Lower leg skin (tissue), 3 donors: ENCODE data around the gene SSRP1.

Source experiments
- POLR2A ChIP-seq, 2 donors: fragments of 450-650 bp; IDR thresholded peaks; one replicate each; pipeline ENCODE4 v1.6.1; 2016 to 2017; ENCODE audit warnings: antibody characterized with exemption in 2 of 2, mild to moderate bottlenecking in 1 of 2, moderate library complexity in 1 of 2
- TF ChIP-seq, protein P1 (sequence below), 3 donors: fragments of 450-650 bp; IDR thresholded peaks; one replicate each; pipeline ENCODE4 v1.5.1; 2016; ENCODE audit warnings: antibody characterized with exemption in 3 of 3, mild to moderate bottlenecking in 3 of 3, moderate library complexity in 2 of 3

DNA sequence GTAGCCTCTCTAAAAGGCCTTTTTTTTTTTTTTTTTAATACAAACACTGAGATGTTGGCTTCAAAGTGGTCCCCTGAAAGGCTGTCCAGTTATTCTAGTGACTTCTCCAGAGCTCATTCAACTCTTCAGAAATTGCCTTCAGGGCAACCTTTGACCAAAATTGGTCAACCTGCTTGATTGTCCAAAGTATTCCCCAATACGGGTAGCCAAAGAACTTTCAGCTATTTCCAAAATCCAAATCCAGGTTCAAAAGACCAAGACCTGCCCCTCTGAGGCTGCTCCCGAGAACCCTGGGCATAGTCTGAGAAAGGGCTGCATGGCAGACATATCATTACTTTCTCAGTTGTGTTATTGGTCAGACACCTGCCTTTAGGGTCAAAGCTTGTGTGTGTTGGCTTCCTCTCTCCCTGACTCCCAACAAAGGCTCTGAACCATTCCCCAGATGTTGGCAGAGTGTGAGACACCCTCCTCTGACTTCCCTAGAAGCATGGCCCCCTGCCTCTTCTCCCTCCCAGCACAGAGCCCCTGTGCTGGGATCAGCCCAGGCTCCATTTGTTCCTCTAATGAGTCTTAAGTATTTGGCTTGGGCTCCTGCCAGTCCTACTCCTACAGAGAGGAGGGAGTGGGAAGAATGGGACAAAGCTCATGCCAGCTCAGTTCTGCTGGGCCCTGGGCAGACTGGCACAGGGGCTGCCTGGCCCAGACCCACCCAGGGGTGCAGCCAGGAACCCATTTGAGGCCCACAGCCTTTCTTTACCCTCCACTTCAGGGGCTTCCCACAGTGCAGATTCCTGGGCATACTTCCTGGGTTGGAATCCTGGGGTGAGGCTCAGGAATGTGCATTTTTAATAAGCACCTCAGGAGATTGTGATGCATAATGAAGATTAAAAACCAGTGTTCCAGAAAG is 41.2 kb downstream of the SSRP1 start:
- TF ChIP-seq, protein P1, sequence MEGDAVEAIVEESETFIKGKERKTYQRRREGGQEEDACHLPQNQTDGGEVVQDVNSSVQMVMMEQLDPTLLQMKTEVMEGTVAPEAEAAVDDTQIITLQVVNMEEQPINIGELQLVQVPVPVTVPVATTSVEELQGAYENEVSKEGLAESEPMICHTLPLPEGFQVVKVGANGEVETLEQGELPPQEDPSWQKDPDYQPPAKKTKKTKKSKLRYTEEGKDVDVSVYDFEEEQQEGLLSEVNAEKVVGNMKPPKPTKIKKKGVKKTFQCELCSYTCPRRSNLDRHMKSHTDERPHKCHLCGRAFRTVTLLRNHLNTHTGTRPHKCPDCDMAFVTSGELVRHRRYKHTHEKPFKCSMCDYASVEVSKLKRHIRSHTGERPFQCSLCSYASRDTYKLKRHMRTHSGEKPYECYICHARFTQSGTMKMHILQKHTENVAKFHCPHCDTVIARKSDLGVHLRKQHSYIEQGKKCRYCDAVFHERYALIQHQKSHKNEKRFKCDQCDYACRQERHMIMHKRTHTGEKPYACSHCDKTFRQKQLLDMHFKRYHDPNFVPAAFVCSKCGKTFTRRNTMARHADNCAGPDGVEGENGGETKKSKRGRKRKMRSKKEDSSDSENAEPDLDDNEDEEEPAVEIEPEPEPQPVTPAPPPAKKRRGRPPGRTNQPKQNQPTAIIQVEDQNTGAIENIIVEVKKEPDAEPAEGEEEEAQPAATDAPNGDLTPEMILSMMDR (IDR thresholded peaks at IDR 0.05): no peak
- no peak for TF ChIP-seq POLR2A (IDR thresholded peaks at IDR 0.05)
